Activated naive CD8-positive, alpha-beta T cell (primary cell): ENCODE results near the gene BDNF.
"Not testable (repeated sequence)": the region's sequence is repeated elsewhere in the genome, so short reads cannot be mapped to it uniquely, and the experiment has no call there.

Experiments used
- H3K27ac Mint-ChIP-seq: one replicate; pipeline ENCODE4 v1.8.0; 2021; ENCODE audit warnings: mixed read lengths
- H3K27me3 Mint-ChIP-seq: one replicate; pipeline ENCODE4 v1.8.0; 2021; ENCODE audit warnings: mixed read lengths
- H3K36me3 Mint-ChIP-seq: one replicate; pipeline ENCODE4 v1.8.0; 2021; ENCODE audit warnings: mixed read lengths
- H3K4me1 Mint-ChIP-seq: one replicate; pipeline ENCODE4 v1.8.0; 2021; ENCODE audit warnings: low read depth, mixed read lengths
- H3K4me3 Mint-ChIP-seq: one replicate; pipeline ENCODE4 v1.8.0; 2021; ENCODE audit warnings: mild to moderate bottlenecking, mixed read lengths
- H3K9me3 Mint-ChIP-seq: one replicate; pipeline ENCODE4 v1.8.0; 2021; ENCODE audit warnings: low read depth, mixed read lengths

The BDNF gene

GRCh38 chr11:27634282-27634681 lies 66.0 kb downstream of the BDNF start:
- H3K27ac Mint-ChIP-seq, H3K4me3 Mint-ChIP-seq, H3K27me3 Mint-ChIP-seq, H3K4me1 Mint-ChIP-seq, H3K36me3 Mint-ChIP-seq: not testable (repeated sequence)
- peaks cover 11% of the 10 kb centered on the region for H3K9me3 Mint-ChIP-seq

GRCh38 chr11:27629023-27629422 lies 71.2 kb downstream of the BDNF start:
- peaks cover 18% of the 10 kb centered on the region for H3K36me3 Mint-ChIP-seq
- H3K9me3 Mint-ChIP-seq, H3K27ac Mint-ChIP-seq, H3K4me1 Mint-ChIP-seq, H3K4me3 Mint-ChIP-seq, H3K27me3 Mint-ChIP-seq: not testable (repeated sequence)

- Mint-ChIP-seq H3K4me1 (no peaks in the 10 kb centered on the region), H3K36me3 (peaks cover 17% of the 10 kb centered on the region), H3K27me3 (no peaks in the 10 kb centered on the region), H3K4me3 (no peak overlapping the region), H3K9me3 (peaks cover 3% of the 10 kb centered on the region), H3K27ac (no peak overlapping the region)
Observed at GRCh38 chr11:27627979-27628378, 72.3 kb downstream of the BDNF start.

GRCh38 chr11:27626938-27627586 lies 73.2 kb downstream of the BDNF start:
- peaks cover 3% of the 10 kb centered on the region for H3K9me3 Mint-ChIP-seq
- H3K4me3 Mint-ChIP-seq = no peak overlapping the region
- peaks cover 15% of the 10 kb centered on the region for H3K36me3 Mint-ChIP-seq
- no peaks in the 10 kb centered on the region for H3K27me3 Mint-ChIP-seq
- no peak overlapping the region for H3K27ac Mint-ChIP-seq
- no peaks in the 10 kb centered on the region for H3K4me1 Mint-ChIP-seq

DNA sequence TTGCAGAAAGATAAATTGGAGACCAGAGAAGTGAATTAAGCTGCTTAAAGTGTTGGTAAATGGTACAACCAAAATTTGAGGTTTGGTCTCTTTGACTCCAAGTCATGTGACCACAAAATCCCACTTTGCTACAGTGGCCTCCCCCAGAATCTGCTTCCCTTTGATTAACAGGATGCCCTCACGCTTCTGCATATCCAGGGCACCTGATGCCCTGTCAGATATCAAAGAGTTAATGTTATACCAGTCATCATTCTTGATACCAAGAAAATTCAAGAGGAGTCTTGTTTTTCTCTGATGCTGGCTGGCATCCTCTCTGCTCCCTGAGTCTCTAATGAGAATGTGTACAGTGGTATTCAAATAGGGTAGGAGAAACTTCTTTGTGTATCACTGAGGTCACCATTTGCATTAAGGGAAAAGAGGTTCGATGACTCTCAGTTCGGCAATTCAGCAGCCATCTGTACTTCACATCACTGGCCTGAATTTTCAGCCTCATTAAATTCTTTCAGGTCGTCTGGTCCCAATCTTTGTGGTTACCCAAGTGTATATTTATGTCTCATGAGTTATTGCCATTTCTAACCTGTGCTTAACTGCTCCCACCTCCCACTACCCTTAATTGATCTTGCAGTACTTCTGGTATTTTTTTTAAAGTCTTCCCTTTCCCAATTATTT lies 73.9 kb downstream of the BDNF start:
- H3K27ac Mint-ChIP-seq = no peak overlapping the region
- peaks cover 15% of the 10 kb centered on the region for H3K36me3 Mint-ChIP-seq
- no peaks in the 10 kb centered on the region for H3K27me3 Mint-ChIP-seq
- H3K4me1 Mint-ChIP-seq = no peaks in the 10 kb centered on the region
- no peak overlapping the region for H3K4me3 Mint-ChIP-seq
- peaks cover under 1% of the 10 kb centered on the region for H3K9me3 Mint-ChIP-seq

- H3K27me3 Mint-ChIP-seq = no peaks in the 10 kb centered on the region
- H3K4me1 Mint-ChIP-seq = no peaks in the 10 kb centered on the region
- no peak overlapping the region for H3K4me3 Mint-ChIP-seq
- H3K27ac Mint-ChIP-seq = no peak overlapping the region
- H3K36me3 Mint-ChIP-seq = peaks cover 15% of the 10 kb centered on the region
- no peaks in the 10 kb centered on the region for H3K9me3 Mint-ChIP-seq
Observed at GRCh38 chr11:27625347-27625912, 74.8 kb downstream of the BDNF start.

DNA sequence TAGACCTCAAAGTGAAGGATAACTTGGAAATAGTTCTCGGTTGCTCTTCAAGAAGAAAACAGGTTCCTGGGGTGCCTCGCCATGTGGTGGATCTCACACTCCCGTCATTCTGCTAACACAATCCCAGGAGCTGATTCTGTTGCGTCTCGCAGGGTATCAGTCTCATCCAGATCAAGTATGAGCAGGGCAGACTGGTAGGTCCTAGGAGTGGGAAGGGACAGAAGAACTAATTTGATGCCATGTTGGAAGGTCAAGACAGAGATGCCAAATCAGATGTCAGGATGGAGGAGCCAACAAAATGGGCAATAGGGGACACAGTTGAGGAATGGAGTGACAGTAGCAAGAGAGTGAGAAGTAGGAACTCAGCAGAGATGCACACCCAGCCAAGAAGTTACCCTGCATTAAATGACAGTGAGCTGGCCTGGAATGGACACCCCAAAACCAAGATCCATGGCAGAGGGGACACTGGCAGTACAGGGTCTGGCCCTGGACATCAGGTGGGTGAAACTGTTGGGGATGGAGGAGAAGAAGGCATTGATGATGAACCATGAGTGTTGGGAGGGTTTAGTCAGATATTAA lies 76.2 kb downstream of the BDNF start:
- H3K4me3 Mint-ChIP-seq = no peak overlapping the region
- H3K4me1 Mint-ChIP-seq = no peaks in the 10 kb centered on the region
- H3K9me3 Mint-ChIP-seq = no peaks in the 10 kb centered on the region
- no peak overlapping the region for H3K27ac Mint-ChIP-seq
- no peaks in the 10 kb centered on the region for H3K27me3 Mint-ChIP-seq
- H3K36me3 Mint-ChIP-seq = peaks cover 18% of the 10 kb centered on the region

DNA sequence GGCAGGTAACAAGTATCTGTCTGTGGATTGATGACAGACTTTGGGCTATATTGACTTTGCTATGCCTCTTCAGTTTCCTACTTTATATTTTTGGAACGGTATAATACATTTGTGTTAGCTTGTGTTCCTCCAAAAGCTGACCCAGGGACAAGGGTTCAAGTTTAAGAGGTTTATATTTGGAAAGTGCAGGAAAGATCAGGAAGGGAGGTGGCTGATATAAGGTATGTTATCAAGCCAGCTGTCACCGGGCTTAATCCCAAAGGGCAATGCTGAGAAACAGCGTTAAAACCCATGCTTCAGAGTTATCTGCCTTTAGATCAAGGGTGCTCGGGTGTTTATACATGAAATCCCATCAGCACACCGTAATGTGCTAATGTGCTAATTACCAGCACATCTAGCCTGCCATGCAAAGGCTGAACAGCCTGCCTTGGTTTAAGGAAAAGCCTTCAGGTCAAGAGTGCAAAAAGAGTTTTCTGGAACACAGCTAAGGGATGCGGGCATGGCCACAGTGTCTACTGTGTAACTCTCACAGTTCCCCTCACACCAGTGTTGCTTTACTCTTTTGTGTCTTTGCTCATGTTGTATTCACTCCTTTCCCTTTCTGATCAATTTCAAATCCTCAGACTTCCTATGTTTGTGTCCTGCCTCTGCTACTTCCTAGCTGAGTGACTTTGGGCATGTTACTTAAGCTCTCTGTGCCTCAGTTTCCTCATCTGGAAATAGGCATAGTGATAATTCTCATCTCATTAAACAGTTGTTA lies 77.5 kb downstream of the BDNF start:
- Mint-ChIP-seq H3K4me3 (no peak overlapping the region), H3K9me3 (no peaks in the 10 kb centered on the region), H3K4me1 (no peaks in the 10 kb centered on the region)

GRCh38 chr11:27621405-27622161 lies 78.7 kb downstream of the BDNF start:
- Mint-ChIP-seq H3K27ac (no peak overlapping the region), H3K9me3 (no peaks in the 10 kb centered on the region), H3K4me3 (no peak overlapping the region), H3K4me1 (no peaks in the 10 kb centered on the region), H3K27me3 (no peaks in the 10 kb centered on the region), H3K36me3 (peaks cover 10% of the 10 kb centered on the region)

More for the DNA sequence above, 77.5 kb downstream of the BDNF start:
- H3K27ac Mint-ChIP-seq = no peak overlapping the region
- H3K36me3 Mint-ChIP-seq = peaks cover 15% of the 10 kb centered on the region
- no peaks in the 10 kb centered on the region for H3K27me3 Mint-ChIP-seq

GRCh38 chr11:27619763-27620335 lies 80.4 kb downstream of the BDNF start:
- H3K9me3 Mint-ChIP-seq = no peaks in the 10 kb centered on the region
- no peak overlapping the region for H3K4me3 Mint-ChIP-seq
- H3K36me3 Mint-ChIP-seq = peaks cover 7% of the 10 kb centered on the region
- H3K27me3 Mint-ChIP-seq = no peaks in the 10 kb centered on the region
- no peak overlapping the region for H3K27ac Mint-ChIP-seq
- H3K4me1 Mint-ChIP-seq = no peaks in the 10 kb centered on the region

- no peak overlapping the region for H3K4me3 Mint-ChIP-seq
- H3K4me1 Mint-ChIP-seq = no peaks in the 10 kb centered on the region
- no peaks in the 10 kb centered on the region for H3K27me3 Mint-ChIP-seq
- peaks cover 6% of the 10 kb centered on the region for H3K36me3 Mint-ChIP-seq
- H3K9me3 Mint-ChIP-seq = no peaks in the 10 kb centered on the region
- no peak overlapping the region for H3K27ac Mint-ChIP-seq
Observed at GRCh38 chr11:27619039-27619574, 81.1 kb downstream of the BDNF start.

DNA sequence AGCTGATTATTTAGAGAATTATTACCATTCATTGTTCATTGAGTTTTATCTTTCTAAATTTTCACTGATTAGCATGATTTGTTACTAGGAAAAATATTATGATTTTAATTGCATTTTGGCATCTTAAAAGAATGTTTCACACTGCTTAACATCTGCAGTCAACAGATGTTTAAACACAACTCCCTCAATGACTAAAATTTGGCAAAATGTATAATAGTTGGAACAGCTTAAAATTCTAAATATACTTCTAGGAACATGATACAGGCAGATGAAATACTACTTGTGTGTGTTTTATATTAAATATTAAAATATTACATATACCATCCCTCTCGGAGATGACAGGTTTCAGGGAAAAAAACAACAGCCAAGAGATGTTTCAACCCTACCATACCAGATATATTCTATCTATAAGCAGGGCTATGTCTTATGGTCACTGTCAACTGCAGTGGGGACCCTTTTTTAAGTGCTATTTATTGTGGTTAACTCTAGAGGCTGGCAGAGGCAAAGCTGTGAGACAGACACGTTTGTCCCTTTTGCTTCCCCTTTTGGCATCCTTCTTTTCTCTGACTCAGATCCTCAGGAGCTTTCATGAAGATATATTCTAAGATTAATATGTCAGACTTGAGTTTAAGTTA lies 81.9 kb downstream of the BDNF start:
- Mint-ChIP-seq H3K27ac (no peak overlapping the region), H3K27me3 (no peaks in the 10 kb centered on the region), H3K36me3 (peaks cover 3% of the 10 kb centered on the region), H3K4me1 (no peaks in the 10 kb centered on the region), H3K4me3 (no peak overlapping the region), H3K9me3 (no peaks in the 10 kb centered on the region)

- no peak overlapping the region for H3K27ac Mint-ChIP-seq
- no peak overlapping the region for H3K4me3 Mint-ChIP-seq
- no peaks in the 10 kb centered on the region for H3K9me3 Mint-ChIP-seq
- H3K36me3 Mint-ChIP-seq = peaks cover 6% of the 10 kb centered on the region
- H3K4me1 Mint-ChIP-seq = no peaks in the 10 kb centered on the region
- no peaks in the 10 kb centered on the region for H3K27me3 Mint-ChIP-seq
Observed at GRCh38 chr11:27616711-27617110, 83.5 kb downstream of the BDNF start.
